Fibroblast of skin of back (primary cell): ENCODE data around the gene STRA6.

Experiments
- DNase-seq: peaks from one replicate; pipeline ENCODE4 v3.0.0-alpha.2; 2013

STRA6 gene

DNA sequence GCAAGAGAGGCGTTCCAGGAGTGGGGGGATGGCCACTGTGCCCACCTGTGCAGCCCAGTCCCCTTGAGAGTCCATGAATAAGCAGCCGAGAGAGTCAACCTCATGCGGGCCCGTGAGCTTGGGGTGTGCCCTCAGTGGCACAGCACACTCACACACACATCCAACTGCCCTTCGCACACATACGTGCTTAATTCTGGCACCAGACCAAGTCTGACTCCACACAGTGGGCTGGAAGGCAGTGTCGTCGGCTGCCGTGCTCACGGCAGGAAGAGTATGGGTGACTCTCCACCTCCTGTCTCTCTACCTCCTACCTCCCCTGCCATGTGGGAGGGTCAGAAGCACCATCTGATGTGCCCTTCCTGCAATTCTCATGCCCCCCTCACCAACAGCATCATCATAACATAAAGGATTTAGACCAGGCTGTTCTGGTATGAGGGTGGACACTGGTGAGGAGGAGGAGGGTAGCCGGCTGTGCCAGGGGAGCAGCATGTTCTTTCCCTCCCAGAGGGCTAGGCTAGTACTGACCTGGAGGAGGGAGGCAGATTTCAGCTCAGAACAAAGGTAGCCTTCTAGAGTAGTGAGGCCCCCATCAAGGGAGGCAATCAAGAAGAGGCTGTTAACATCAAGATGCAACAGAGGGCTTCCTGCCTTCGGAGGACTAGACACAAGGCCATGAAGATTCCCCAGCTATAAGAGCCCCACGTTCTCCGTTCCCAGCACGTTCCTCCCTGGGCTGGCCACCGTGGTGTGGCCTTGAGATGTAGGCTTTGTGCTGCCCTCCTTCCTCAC, 5.3 kb upstream of the STRA6 start:
- DNase-seq, result no peak

DNA sequence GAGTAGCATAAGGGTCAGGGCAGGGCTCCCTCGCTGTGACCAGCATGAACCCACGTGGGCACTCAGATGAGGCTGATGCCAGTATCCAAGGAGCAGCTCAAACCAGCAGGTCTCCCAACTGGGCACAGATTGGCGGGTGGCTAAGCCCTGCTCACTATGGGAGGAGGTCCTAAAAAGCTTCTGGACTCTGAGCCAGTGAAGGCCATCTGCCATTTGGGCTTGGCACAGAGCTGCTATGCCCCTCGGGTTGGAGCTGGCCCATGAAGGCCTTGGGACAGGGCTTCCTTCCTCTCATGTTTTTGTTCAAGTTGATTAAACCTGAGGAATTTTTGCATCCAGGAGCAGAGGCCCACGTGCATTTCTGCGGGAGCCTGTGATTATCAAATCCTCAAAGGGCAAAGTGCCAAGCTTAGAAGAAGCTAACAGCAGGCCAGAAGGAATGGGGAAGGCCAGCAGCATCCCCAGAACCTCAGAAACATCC, 4.3 kb upstream of the STRA6 start:
- DNase-seq, result no peak

DNA sequence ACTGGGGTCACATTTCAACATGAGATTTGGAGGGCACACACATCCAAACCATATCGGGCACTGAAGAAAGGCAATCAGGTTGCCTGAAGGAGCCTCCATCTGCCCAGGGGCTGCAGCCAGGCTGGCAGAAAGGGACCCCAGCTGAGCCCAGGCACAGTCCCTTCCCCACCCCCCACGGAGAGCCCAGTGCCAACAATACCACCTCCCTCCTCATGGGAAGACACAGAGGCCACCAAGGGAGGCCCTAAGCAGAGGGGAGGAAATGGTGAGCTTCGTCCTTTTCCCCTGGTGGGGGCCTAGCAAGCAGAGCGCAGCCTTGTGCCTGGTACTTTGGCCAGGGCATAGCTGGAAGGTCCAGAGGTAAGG, 3.0 kb upstream of the STRA6 start:
- DNase-seq, result no peak

DNA sequence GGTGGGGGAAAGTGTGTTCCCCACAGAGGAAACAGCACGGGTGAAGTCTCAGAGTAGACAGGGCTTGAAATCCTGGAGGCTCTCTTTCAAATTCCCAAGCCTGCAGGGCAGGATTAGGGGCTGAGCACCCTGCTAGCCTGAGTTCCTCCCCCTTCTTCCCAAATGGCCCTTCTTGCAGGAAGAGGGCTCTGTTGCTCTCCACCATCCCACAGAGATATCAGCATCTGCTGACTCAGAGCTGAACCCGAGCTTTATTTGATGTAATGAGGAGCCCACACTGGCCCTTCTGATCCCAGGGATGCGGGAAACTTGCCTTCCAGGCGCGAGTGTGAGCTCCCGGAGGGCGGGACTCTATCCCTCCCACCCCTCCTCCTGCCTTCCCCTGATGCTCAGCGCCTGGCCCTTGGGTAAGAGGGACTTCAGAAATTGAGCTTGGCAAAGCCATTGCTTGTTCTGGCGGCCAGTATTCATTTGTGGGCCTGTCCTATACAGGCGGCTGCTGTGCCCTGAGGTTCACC, 1.4 kb upstream of the STRA6 start:
- peak; percentile 63 for DNase-seq

DNA sequence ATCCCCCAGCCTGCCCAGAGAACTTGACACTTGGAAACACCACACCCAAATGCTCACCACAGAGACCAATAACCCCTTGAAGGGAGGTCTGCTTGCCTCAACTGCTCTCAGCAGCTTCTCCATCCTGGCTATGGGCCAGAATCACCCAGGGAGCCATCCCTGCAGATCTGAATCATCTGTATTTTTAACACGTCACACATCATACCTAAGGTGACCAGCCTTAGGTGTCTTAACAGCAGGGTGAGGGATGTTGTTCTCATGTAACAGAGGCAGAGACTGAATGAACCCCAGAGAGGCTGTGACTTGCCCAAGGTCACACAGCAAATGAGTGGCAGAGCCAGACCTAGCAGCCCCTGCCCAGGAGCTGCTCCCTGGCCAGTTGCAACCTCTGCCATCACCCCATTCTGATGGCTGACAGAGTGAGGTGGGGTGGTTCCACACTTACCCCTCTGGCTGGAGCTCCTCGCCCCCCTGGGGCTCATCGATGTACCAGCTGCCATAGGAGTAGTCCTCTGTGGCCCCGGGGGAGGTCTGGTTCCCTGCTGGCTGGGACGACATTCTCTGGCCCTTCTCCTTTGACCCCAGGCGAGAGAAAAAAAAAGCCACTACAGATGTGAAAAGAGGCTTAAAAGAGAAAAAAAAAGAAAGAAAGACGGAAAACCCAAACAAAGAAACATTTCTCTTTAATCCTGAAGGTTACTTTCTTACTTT, 722 bp downstream of the STRA6 start:
- peak; percentile 53 for DNase-seq

DNA sequence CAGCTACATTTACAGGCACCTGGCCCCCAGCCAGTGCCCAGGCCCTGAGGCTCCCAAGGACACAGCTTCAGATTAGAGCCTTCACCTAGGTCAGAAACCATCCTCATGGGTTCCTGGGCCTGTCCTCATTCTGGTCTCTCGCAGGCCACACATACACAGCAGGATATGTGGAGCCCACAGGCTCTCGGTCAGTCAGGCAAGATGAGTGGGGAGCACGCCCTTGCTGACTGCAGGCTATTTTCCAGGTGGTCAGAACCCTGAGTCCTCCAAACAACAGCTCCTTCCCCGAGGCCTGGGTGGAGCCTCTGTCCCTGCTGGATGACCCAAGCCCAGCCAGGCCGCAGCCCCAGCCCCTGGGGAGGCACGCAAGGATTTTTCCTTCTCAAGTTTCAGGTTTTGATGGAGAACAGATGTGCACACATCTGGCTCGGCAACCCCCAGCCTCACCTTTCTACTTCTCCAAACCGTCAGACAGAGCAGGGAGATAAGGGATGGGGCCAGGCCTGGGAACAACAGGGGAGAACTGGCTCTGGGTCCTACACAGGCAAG, 1.6 kb downstream of the STRA6 start:
- DNase-seq, result no peak

DNA sequence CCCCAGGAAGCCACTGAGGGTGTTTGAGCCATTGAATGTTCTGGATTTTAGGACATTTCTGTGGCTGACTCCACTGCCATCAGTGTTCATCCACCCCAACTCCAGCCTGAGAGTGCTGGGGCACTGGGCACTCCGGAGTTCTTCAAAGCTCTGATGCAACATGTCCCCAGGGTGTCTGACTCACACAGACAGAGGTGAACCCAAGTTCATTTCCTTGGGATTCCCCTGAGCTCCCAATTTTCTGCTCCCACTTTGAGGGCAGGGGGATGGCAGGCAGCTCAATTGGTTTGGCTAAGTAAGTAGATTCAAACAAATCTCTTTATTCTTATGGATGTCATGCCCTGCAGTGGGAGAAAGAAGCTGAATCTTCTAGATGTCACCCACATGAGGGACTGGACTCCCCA, 2.2 kb downstream of the STRA6 start:
- DNase-seq, result peak; percentile 88

DNA sequence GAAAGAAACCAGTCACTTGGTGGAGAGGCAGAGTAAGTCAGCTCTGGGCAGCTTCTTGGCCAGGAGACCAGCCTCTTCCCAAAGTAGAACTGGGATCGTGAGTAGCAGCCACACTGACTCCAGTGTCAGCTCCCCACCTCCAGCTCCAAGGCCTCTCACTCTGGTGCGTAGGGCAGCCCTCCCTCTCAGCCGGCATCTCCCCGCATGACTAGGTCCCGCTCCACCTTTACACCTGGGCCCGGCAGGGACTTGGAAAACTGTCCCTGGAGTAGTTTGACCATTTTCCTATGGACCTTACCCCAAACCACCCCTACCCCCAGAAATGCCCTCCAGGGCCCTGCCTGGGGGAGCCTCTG, 3.3 kb downstream of the STRA6 start:
- no peak for DNase-seq

DNA sequence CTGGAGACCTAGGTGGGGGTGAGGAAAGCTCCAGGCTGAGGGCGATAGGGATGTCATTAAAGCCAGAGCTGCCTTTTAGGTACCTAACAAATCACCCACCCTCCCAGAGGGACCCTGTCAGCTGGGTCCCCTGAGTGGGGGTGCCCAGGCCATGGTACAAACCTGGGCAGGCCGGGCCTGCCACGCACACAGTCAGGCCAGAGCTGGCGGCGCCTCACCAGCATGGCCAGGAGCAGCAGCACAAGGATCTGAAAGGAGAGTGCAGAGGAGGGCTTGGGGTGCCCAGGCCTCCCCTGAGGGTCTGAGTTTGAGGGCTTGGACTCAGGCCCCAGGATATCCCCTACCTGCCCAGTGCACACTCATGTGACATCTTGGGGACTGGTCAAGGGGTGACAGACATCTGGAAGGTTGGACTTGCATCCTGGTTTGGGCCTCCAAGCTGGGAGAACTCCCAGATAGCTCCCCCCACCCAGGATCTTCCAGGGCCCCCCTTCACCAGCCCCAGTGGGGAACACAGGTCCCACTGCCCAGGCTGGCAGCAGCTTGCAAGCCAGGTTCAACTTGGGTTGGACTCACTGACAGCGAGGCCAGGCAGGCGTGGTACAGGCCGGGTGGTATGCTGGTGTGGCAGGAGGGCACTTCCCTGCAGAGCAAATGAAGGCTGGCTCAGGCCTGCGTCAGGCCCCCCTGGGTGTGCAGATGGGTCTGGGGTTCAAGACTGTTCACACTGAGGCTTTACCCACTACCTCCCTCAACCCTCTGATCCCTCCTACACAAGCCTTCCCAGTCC, 5.2 kb downstream of the STRA6 start:
- DNase-seq, result no peak

DNA sequence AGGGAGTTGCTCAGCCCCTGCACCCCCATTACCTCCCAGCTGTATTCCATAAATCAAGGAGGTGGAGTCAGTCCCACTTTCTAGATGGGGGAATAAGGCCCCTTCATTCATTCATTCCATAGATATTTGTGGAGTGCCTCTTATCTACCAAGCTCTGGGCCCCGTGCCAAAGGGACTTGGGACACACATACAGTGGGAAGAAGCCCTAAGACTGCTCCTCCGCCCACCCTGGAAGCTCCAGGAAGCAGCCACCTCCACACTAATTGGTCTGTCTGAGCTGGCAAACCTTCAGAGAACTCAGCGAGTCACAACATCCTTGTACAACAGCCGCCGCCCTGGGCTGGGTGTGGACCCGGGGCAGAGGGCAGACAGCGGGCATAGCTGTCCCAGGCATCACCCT, 6.4 kb downstream of the STRA6 start:
- DNase-seq, result peak; percentile 99

DNA sequence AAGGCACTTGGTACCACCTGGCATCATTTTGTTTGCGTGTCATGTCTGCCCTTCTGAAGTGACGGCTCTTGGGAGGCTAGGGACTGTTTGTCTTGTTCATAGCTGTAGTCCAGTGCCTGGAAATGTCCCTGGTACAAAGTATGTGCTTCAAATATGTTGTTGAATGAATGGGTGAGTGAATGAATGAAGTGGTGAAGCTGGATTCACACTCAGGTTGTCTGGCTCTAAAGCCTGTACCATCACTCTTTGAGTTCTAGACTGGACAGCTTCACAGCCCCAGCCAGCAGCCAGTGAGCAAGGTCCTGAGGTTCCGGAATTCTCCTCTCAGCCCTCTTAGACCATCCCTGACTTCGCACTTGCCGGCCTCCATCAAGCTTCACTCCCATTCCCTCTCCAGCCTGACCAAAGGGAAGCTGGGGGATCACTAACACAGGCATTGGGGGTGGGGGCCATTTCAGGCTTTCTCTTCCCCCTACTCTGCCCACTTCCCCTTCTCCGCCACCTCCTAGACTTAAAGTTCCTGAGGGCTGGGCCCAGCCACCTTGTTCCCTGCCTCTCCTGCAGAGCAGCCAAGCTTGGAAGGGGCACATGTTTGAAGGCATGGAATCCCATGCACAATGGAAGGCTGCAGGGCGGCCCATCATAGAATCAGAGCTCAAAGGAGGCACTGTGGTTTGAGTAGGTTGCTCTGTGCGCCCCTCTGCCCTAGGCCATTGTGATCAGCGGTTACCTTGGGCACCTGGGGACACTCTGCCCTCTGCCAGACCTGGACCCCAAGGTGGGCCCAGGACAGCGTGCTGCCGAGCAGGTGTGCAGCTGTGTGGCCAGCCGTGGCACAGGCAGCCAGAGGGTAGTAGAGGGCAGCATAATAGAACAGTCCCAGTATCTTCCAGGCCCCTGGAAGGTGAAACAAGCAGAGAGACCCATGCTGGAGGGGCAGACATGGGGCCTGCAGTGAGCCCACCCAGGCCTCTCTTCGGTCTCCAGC, 7.7 kb downstream of the STRA6 start:
- DNase-seq, result no peak

DNA sequence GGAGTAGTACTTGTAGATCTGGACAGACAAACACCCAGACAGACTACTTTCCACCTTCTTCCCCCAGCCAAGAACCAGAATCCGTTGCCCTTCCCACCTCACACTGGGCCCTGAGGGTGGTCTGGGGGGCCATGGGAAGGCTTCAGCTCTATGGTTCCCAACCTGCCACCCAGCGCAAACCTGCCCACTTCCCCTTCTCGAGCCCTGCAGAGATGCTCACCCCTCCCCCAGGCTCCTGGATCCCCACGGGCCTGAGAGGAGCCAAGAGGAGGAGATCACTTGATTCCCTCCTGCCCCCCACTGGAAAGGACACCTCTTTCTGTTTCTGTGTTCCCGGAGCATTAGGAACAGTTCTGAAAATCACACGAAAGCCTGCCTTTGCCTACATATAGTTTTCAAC, 8.7 kb downstream of the STRA6 start:
- DNase-seq, result no peak

DNA sequence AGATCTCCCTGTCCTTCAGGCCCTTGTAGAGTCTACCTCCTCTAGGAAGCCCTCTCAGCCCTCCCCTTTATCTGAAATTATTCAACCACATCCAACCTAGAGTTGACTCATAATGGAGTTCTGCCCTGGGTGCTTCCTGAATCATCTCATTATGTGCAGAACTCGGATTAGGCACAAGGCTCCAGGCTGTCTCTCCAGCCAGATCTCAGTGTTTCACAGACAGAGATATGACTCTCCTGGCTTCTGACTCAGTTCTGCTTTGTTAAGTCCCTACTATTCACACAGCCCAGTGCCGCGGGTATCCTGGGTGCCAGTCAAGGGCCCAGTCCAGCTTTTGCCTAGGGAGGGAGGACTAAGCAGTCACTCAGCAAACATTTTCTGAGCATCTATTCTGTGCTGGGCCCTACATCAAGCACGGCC, 9.3 kb downstream of the STRA6 start:
- DNase-seq, result peak; percentile 95

DNA sequence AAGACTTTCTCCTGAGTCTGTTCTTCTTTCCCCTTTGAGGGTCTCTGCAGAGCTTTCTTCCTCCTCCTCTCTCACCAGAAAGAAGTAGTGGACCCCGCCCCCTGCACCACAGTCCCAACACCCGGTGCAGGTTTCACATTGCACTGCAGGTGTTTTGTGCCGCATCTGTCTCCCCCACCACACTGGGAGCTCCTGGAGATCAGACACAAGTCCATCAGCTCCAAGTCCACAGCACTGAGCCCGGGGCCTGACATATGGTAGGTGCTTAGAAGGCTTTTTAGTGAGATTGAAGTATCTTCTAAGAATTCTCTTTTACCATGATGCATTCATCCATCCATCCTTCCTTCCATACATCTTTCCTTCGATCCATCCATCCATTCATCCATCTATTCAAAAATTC, 9.8 kb downstream of the STRA6 start:
- no peak for DNase-seq

DNA sequence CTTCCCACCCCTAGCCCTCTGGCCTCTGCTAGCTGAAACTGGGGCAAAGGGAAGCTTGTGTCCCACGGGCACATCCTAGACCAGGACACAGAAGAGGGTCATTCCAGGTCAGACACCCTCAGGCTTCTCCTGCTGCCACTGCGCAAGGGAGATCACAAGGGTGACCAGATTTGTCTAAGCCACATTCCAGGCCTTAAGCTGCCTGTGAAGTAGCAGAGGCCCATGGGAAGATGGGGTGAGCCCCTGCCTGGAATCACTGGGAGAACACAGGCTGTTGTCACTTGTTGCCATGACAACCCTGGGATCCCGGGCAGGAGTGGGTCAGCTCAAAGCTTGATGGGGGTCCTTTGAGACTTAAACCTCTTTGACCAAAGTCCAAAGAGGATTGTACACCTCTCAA, 10.8 kb downstream of the STRA6 start:
- no peak for DNase-seq

DNA sequence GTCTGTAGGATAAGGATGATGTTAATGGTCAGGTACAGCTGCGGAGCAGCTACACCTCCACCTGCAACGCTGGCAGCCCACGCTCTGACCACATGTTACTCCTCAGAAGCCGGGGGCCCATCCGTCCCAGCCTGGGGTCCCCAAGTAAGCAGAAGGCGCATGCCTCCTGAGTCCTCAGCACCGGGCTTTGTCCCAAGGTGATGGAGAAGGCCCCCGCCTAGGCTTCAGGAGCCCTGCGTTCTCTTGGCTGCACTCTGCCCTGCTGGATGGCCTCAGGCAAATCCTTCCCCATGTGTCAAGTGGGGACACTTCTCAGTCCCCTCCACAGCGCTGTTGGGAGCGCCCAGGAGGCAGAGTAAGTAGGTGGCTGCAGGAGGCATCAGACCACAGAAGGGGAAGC, 14.4 kb downstream of the STRA6 start:
- no peak for DNase-seq

DNA sequence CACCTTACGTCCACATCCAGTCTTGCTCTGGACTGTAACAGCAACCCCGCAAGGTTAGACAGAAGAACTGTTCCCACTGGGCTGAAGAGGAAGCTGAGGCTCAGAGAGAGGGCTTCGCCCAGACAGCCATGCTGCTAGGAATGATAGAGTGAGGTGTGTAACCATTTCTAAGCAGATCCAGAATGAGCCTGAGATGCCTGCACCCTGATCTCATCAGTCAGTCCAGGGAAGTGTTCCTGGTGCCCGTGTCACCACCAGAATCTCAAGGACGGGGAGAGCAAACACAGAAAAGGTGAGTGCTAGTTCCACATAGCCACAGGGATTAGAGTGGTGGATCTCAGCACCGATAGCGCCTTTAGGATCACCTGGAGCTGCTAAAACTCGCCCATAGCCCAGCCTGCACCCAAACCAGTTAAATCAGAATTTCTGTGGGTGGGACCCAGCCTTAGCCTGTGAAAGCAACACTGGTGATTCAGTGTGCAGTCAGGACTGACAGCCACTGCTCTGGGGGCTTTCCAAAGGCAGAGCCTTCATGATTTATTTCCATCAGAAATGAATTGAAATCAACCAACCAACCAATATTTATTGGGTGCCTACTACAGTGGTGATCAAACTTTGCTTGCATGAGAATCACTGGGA, 16.8 kb downstream of the STRA6 start:
- DNase-seq, result no peak

DNA sequence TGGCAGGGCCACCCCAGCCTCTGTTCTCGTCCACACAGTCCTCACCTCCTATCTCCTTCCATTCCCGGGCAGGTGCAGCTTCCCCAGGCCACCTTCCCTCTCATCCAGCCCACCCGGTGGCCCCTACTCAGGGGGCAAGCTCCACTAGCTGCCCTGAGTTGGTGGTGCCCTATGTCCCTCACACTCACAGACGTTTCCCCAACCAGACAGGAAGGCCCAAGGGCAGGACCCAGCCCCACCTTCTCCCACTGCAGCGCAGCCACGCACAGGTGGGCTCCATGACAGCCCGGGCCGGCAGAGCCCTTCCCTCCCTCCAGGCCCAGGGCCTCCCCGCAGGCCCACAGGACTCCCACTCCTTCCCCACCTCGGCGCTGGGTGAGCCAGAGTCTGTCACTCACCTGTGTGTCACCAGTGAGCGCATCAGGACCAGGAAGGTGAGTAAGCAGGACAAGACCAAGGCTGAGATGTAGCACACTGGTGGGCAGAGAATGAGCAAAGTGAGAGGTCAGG, 17.9 kb downstream of the STRA6 start:
- no peak for DNase-seq

DNA sequence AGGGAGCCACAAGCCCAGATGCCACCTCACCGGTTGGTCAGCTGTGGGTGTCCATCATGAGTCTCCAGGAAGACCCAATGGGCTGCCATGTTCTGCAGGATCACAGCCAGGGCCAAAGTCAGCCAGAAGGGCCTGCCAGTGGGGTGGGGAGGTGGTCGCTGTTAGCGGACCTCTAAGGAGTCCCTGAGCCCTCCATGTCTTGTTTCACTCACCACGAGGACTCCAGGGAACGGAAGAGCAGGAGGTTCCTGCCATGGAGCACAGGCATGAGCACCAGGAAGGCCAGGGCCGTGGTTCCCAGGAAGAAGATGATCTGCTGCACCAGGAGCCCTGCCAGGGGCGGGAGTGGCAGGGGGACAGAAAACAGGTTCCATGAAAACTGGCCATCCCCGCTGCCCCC, 20.5 kb downstream of the STRA6 start:
- no peak for DNase-seq

DNA sequence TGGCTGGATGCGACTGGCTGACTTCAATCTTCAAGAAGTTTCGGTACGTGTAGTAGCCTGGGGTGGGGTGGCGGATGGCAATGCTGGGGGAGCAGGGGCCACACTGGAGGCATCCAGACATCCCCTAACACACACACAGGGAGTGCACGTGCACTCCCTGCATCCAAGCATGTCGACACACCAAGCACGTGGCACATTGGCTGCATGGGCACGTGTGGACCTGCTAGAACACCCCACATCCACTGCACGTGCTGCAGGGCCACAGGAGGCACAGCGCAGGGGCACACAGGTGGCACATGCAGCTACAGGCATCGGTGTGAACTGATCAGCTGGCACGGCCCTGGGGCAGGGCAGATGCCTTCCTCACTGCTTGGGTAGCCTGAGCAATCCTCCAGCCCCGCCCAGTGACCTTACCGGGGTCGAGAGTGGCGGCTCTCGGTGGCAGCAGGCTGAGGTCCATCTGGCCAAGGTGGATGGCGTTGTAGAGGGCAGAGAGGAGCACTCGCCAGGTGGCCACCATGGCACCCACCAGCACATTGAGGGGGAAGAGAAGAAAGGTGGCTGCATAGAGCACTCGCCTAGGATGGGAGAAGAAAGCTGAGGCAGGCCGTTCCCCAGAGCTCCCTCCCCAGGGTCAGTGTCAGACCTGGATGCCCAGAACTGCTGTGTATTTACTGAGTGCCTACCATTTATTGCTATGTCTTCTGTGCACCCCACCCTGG, 21.5 kb downstream of the STRA6 start:
- DNase-seq, result no peak
